ENCODE measurements around the gene SULF2. TPM values are rescaled to one million over a fixed set of nuclear protein-coding genes. Genes with fewer than 3 reads are reported as not detected.

The SULF2 gene
- total and polyA plus RNA-seq, 9 of the 15 experiments (the other 6 are each of a cell fraction or from before 2014, with no cell fraction given) = 0.33 TPM; not detected in 8

- H3K27me3 ChIP-seq (ENCODE audit: control insufficient read depth in 2 of 2, insufficient read depth in 2 of 2, low read length in 2 of 2) = peaks cover 3 to 23% of the 10 kb centered on the region in 2 experiments; a peak in 4 of 5 replicates
- no peaks in the 10 kb centered on the region for H3K79me2 ChIP-seq (ENCODE audit: control insufficient read depth, insufficient read depth, low read length)
- no peak overlapping the region for H3K4me2 ChIP-seq (ENCODE audit: insufficient read depth, low read length)
- H3K9me3 ChIP-seq (replicated peaks; ENCODE audit: control insufficient read depth, insufficient read depth, low read depth, low read length) = no peaks in the 10 kb centered on the region
- no peak overlapping the region for H2AFZ ChIP-seq (ENCODE audit: low read depth, low read length)
- H3K36me3 ChIP-seq (ENCODE audit: control insufficient read depth, insufficient read depth, low read length) = no peaks in the 10 kb centered on the region
- no peak overlapping the region for H3K27ac ChIP-seq (ENCODE audit: extremely low read depth, low read depth, low read length)
- in situ Hi-C loops (cut with MboI) (no loop called here), intact Hi-C loops (cut with micrococcal nuclease) (no loop called here)
- no peaks in the 10 kb centered on the region for H3K9me1 ChIP-seq (ENCODE audit: control insufficient read depth, insufficient read depth, low read length)
- no TSS peak for BruUV-seq (replicated peaks)
- POLR2A ChIA-PET = no interaction called here
- CTCF ChIA-PET (ENCODE audit: low intra/inter-chr PET ratio) = no interaction called here
- WGBS (ENCODE audit: insufficient coverage, low coverage, missing lambda C conversion rate) = under 1% methylated on average over 26 of the region's 26 CpGs
- TF ChIP-seq REST (IDR thresholded peaks at IDR 0.05; ENCODE audit: borderline replicate concordance) (no peak), REST (CRISPR knock-in tag; IDR thresholded peaks at IDR 0.05; ENCODE audit: low read depth) (no peak), ZBTB11 (CRISPR knock-in tag; IDR thresholded peaks at IDR 0.05) (peak in 1 of 3 experiments; percentile 74; a peak in 2 of 6 replicates), ZNF324 (CRISPR knock-in tag; IDR thresholded peaks at IDR 0.05) (no peak), MIER1 (IDR thresholded peaks at IDR 0.05; ENCODE audit: low read depth) (no peak), MAFK (IDR thresholded peaks at IDR 0.05; ENCODE audit: low read length) (no peak), HDAC3 (IDR thresholded peaks at IDR 0.05; ENCODE audit: borderline replicate concordance, partially characterized antibody) (no peak), PHF20 (IDR thresholded peaks at IDR 0.05; ENCODE audit: partially characterized antibody) (no peak), COPS2 (conservative IDR thresholded peaks at IDR 0.05) (no peak)
- DNase-seq (ENCODE audit: extremely low read depth in 1 of 4, low spot score in 3 of 4) (no peak), ATAC-seq (no peak), FAIRE-seq (no peak)
- no peaks in the 10 kb centered on the region for H4K20me1 ChIP-seq (replicated peaks; ENCODE audit: control insufficient read depth, insufficient read depth, low read length)
- H3K4me3 ChIP-seq = no peak overlapping the region
- no peak overlapping the region for H3K9ac ChIP-seq (ENCODE audit: insufficient read depth in 1 of 2, low read depth in 2 of 2, low read length in 2 of 2)
- no peaks in the 10 kb centered on the region for H3K4me1 ChIP-seq (replicated peaks in 1 of 2; ENCODE audit: control insufficient read depth in 2 of 2, insufficient read depth in 2 of 2, low read length in 2 of 2)
Measured at GRCh38 chr20:47736570-47737152, 48.6 kb downstream of the SULF2 start.
